ENCODE data around the gene ATF7. TPM values are rescaled to one million over a fixed set of nuclear protein-coding genes. Genes with fewer than 3 reads are reported as not detected.
"Not testable (repeated sequence)": the region's sequence is repeated elsewhere in the genome, so short reads cannot be mapped to it uniquely, and the experiment has no call there.

Gene ATF7
- total and polyA plus RNA-seq, 10 donors = 6.5 to 52.8 (median 35.4) TPM

DNA sequence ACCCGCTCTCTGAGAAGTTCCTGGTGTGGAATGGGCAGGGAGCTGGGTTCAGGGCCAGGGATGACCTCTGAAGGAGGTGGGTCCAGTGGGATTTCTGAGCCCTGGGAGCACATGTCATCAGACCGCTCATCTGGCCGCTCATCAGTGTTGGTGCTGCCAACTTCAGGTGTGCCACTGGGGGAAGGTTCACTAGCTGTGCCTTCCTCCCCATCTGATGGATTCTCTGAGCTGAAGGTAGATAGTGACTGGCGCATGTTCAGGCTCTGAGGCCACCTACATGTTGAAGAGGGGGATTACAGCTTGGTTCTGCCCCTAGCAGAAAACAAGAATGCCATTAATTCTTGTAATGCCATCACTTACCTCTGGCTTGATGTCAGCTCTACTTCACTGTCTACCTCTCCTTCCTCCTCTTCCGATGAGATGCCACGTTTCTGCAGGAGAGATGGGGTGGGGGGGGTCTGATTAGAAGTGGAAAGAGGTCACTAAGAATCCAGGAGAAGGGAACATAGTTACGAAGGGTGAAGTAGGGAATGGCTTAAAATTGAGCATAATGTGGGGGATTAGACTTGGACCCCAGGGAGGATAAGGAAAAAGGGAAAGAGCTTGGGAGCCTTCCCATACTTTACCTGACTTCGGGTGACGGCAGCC, 144.1 kb downstream of the ATF7 start:
- WGBS, 5 donors = 80 to 87% (median 83%) methylated on average over 9 of the region's 9 CpGs
- Histone ChIP-seq H3K36me3 (peaks cover 6 to 100% (median 94%) of the 10 kb centered on the region in 6 donors), H3K27me3 (replicated peaks in 1 of 7) (no peaks in the 10 kb centered on the region), H3K4me1 (peaks cover 0 to 59% (median 29%) of the 10 kb centered on the region in 6 donors), H3K9me3 (no peaks in the 10 kb centered on the region), H3K27ac (peak overlapping the region in 4 of 8 donors; percentile 2 to 51 (median 30)), H3K4me3 (no peak overlapping the region)
- TF ChIP-seq, protein P1, sequence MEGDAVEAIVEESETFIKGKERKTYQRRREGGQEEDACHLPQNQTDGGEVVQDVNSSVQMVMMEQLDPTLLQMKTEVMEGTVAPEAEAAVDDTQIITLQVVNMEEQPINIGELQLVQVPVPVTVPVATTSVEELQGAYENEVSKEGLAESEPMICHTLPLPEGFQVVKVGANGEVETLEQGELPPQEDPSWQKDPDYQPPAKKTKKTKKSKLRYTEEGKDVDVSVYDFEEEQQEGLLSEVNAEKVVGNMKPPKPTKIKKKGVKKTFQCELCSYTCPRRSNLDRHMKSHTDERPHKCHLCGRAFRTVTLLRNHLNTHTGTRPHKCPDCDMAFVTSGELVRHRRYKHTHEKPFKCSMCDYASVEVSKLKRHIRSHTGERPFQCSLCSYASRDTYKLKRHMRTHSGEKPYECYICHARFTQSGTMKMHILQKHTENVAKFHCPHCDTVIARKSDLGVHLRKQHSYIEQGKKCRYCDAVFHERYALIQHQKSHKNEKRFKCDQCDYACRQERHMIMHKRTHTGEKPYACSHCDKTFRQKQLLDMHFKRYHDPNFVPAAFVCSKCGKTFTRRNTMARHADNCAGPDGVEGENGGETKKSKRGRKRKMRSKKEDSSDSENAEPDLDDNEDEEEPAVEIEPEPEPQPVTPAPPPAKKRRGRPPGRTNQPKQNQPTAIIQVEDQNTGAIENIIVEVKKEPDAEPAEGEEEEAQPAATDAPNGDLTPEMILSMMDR (IDR thresholded peaks at IDR 0.05 in 8 of 11, conservative IDR thresholded peaks at IDR 0.05 in 3 of 11) = no peak
- TF ChIP-seq POLR2AphosphoS5 (IDR thresholded peaks at IDR 0.05) (peak in 2 of 3 donors; percentile 11), POLR2A (IDR thresholded peaks at IDR 0.05) (no peak)
- DNase-seq = no peak
- intact Hi-C loops (cut with DNase I; ENCODE audit: low total_unique reads) = no loop called here

DNA sequence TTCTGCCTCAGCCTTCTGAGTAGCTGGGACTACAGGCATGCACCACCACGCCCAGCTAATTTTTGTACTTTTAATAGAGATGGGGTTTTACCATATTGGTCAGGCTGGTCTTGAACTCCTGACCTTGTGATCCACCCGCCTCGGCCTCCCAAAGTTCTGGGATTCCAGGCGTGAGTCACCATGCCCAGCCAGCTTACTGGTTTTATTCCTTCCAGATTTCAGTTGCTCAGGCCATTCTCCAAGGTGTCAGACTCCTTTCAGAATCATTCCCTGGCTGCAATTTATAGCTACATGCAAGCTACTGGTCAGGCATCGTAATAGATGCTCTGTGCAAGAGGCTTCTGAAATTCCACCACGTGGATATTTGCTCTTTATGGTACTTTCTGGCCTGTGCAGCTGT, 144.7 kb downstream of the ATF7 start:
- 74 to 86% (median 77%) methylated on average over 6 of the region's 6 CpGs for WGBS, 5 donors
- H3K4me1 ChIP-seq = peaks cover 0 to 64% (median 29%) of the 10 kb centered on the region in 6 donors
- H3K9me3 ChIP-seq; intact Hi-C loops (cut with DNase I; ENCODE audit: low total_unique reads); DNase-seq; H3K4me3 ChIP-seq; H3K27me3 ChIP-seq (replicated peaks in 1 of 7): not testable (repeated sequence)
- peak overlapping the region in 4 of 8 donors; percentile 16 to 51 (median 32) for H3K27ac ChIP-seq
- H3K36me3 ChIP-seq = peaks cover 6 to 100% (median 95%) of the 10 kb centered on the region in 6 donors

DNA sequence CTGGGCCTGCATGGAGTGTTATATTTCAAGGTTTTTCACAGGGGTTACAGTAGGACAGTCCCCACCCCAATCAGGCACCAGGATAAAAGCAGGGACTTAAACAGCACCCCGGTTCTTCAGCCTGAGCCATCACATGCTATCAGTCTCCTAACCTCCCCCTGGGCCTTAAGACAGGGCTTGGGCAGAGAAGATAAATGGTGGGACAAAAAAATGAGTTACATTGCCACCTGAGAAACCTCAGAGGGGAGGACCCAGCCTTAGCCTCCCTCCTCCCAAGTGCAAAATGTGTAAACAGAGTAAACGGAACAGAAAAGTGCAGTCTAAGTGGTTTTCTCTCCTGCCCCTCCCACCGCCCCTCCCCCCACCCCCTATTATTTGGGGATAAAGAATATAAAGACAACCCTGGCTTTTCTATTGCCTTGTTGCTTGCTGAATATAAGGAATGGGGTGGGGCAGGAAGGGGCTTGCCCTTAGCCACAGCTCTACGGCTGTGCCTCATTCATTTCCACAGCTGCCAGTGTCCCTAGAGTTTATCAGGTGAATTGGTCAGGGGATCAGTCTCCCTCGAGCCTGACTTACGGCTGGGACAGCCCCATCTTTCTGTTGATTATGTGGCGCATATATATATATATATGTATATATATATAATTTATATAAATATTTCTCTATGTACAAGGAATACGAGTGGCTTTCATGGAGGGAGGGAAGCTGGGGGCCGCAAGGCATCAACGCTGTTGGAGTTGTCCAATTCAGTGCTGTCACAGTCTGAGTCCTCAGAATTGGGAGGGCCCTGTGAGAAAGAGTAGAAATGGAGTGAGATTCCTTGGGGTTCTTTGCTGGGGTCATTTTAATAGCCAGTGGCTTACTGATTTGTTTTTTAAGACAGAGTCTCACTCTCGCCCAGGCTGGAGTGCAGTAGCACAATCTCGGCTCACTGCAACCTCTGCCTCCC, 145.4 kb downstream of the ATF7 start:
- WGBS, 5 donors = 69 to 82% (median 80%) methylated on average over 12 of the region's 12 CpGs
- no peak for DNase-seq
- intact Hi-C loops (cut with DNase I; ENCODE audit: low total_unique reads) = no loop called here
- Histone ChIP-seq H3K4me1 (peaks cover 0 to 63% (median 31%) of the 10 kb centered on the region in 6 donors), H3K27ac (peak overlapping the region in 4 of 8 donors; percentile 5 to 51 (median 36)), H3K4me3 (no peak overlapping the region), H3K36me3 (peaks cover 6 to 100% (median 95%) of the 10 kb centered on the region in 6 donors), H3K9me3 (no peaks in the 10 kb centered on the region), H3K27me3 (replicated peaks in 1 of 7) (no peaks in the 10 kb centered on the region)
- TF ChIP-seq POLR2A (IDR thresholded peaks at IDR 0.05) (no peak), POLR2AphosphoS5 (IDR thresholded peaks at IDR 0.05) (no peak)
- TF ChIP-seq, protein P1 (IDR thresholded peaks at IDR 0.05 in 8 of 11, conservative IDR thresholded peaks at IDR 0.05 in 3 of 11) = no peak

DNA sequence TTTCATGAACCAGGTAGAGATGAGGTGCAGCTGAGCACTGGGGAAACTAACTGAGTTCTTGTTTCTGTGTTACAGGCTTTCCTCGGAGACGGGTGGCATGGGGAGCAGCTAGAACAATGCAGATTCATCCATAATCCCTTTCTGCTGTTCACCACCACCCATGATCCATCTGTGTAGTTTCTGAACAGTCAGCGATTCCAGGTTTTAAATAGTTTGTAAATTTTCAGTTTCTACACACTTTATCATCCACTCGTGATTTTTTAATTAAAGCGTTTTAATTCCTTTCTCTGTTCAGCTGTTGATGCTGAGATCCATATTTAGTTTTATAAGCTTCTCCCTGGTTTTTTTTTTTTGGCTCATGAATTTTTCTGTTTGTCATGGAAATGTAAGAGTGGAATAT, 146.9 kb downstream of the ATF7 start:
- Histone ChIP-seq H3K27me3 (replicated peaks in 1 of 7) (no peaks in the 10 kb centered on the region), H3K4me3 (no peak overlapping the region), H3K27ac (peak overlapping the region in 2 of 8 donors; percentile 9 to 22), H3K36me3 (peaks cover 8 to 100% (median 96%) of the 10 kb centered on the region in 6 donors), H3K9me3 (no peaks in the 10 kb centered on the region), H3K4me1 (peaks cover 0 to 77% (median 42%) of the 10 kb centered on the region in 6 donors)
- DNase-seq = no peak
- TF ChIP-seq POLR2AphosphoS5 (IDR thresholded peaks at IDR 0.05) = no peak
- no peak for TF ChIP-seq POLR2A (IDR thresholded peaks at IDR 0.05)
- TF ChIP-seq, protein P1 (IDR thresholded peaks at IDR 0.05 in 8 of 11, conservative IDR thresholded peaks at IDR 0.05 in 3 of 11) = no peak
- 82 to 94% (median 90%) methylated on average over 5 of the region's 5 CpGs for WGBS, 5 donors
- intact Hi-C loops (cut with DNase I; ENCODE audit: low total_unique reads) = no loop called here

Data from spleen (tissue), 11 donors.